Heart left ventricle (tissue), 13 donors: ENCODE measurements around the gene MACROD1.

ENCODE experiments used
- POLR2A ChIP-seq, 2 donors: fragments of 450-650 bp; IDR thresholded peaks; one replicate each; pipeline ENCODE4 v1.6.1; 2017; ENCODE audit warnings: antibody characterized with exemption in 2 of 2, mild to moderate bottlenecking in 2 of 2, moderate library complexity in 2 of 2
- TF ChIP-seq, protein P1 (sequence below), 12 donors: fragments of 200-600 bp; sonication (generic) in 4 of 12; IDR thresholded peaks; one replicate each; pipeline versions ENCODE4 v1.5.0 to v1.8.0; 2018 to 2022; ENCODE audit warnings: antibody characterized with exemption in 12 of 12, mild to moderate bottlenecking in 5 of 12
- donor health status: ischemic (EF 13 %, LVEDD 7.1; RV severe dilation, severe dysfunction).
- donor health status: DM: no; HTN: yes; CAD: no.
- donor health status: DM: no; HTN: no; CAD: no.
- donor health status: ischemic (EF 25% LVEDD 6.9; RV normal size, moderate dysfunction).
- donor health status: ischemic (EF 25% LVEDD 5.7; RV mildly dilated, moderate dysfunction).
- donor health status: ischemic (EF 35%, LVEDD 5.7; RV mildly dilated, moderate dysfunction).
- donor health status: nonischemic (EF 11% LVEDD 7.7; RV severe dilation, severe dysfunction).
- donor health status: DM: yes; HTN: yes; CAD: no.
- donor health status: PGD.
- donor health status: ischemic (EF 29% LVEDD 5.4; RV normal size, mild dysfunction).
- donor health status: nonischemic (EF 23%, LVEDD 6.1; RV moderate dilation, normal function).

DNA sequence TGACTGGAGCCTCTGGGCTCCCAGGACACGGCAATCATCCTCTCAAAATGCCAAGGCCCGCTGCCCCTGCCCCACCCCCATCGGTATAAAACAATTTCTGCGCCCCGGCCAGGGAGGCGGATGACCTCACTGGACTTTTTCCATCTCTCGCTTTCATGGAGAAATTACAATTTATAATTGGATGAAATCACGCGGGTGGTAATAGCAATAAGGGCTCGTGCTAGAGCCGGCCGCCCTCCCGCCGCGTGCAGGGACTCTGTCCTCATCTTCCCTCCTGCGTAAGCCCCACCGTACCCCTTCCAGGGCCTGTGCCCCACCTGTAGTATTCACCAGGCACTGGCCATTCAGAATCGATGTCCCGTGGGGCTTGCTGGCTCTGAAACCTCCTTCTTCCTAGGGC is 64.5 kb downstream of the MACROD1 start:
- TF ChIP-seq, protein P1, sequence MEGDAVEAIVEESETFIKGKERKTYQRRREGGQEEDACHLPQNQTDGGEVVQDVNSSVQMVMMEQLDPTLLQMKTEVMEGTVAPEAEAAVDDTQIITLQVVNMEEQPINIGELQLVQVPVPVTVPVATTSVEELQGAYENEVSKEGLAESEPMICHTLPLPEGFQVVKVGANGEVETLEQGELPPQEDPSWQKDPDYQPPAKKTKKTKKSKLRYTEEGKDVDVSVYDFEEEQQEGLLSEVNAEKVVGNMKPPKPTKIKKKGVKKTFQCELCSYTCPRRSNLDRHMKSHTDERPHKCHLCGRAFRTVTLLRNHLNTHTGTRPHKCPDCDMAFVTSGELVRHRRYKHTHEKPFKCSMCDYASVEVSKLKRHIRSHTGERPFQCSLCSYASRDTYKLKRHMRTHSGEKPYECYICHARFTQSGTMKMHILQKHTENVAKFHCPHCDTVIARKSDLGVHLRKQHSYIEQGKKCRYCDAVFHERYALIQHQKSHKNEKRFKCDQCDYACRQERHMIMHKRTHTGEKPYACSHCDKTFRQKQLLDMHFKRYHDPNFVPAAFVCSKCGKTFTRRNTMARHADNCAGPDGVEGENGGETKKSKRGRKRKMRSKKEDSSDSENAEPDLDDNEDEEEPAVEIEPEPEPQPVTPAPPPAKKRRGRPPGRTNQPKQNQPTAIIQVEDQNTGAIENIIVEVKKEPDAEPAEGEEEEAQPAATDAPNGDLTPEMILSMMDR (IDR thresholded peaks at IDR 0.05): no peak
- no peak for TF ChIP-seq POLR2A (IDR thresholded peaks at IDR 0.05)
